Myocyte (in vitro differentiated cells): ENCODE measurements around the gene SMPDL3A. TPM values are rescaled to one million over a fixed set of nuclear protein-coding genes. Genes with fewer than 3 reads are reported as not detected.

Experiments used
- DNase-seq: peaks from one replicate; pipeline ENCODE4 v3.0.0-alpha.2; 2012; ENCODE audit warnings: low read depth
- total RNA-seq: library from RNA; depleted of rRNA; stranded (reverse); fragments of >200 nt; gene quantifications from 2 replicates; pipeline ENCODE4 v1.2.3, GENCODE V29; 2014

The SMPDL3A gene
- total RNA-seq, 1 donor from 2014 or later, result 13.6 TPM

DNA sequence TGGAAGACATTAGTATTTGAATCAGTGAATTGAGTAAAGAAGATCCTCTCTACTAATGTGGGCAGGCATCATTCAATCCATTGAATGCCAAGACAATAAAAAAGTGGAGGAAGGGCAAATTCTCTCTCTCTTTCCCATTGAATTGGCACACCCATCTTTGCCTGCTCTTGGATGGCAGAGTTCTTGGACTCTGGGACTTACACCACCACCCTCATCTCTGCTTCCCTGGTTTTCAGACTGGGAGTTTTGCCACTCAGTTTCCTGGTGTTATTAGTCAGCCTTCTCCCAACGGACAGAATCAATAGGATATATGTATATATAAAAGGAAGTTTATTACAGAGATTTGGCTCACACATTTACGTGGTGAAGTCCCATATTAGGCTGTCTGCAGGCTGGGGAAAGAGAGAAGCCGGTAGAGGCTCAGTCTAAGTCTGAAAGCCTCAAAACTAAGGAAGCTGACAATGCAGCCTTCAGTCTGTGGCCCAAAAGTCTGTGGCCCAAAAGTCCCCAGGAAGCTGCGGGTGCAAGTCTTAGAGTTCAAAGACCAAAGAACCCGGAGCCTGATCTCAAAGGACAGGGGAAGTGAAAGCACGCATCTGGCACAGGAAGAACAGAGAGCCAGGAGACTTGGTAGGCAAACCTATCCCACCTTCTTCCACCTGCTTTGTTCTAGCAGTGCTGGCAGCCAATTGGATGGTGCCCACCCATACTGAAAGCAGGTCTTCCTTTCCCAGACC, 64.4 kb downstream of the SMPDL3A start:
- no peak for DNase-seq

Other genes with a start within 250 kb of the SMPDL3A start
- 1.4 and 1.8 TPM in 2 replicates for gene PKIB, start 178.9 kb upstream of the SMPDL3A start, total RNA-seq
- gene FABP7, start 9.5 kb upstream of the SMPDL3A start, total RNA-seq, result not detected in 2 replicates
- gene CLVS2, start 207.0 kb downstream of the SMPDL3A start, total RNA-seq, result not detected in 2 replicates